Stimulated activated memory B cell treated with anti-CD40 and anti-IgM and Interleukin-4, amounts not matched to agents 10 μg/mL and 1 μg/mL and 100 μg/mL, for 72 hours (primary cell): ENCODE results near the gene DNM1L.

Experiments
- ATAC-seq: fragments of 150-1000 bp; cut with Tn5 transposase; 2 replicates; pipeline ENCODE4 v1.10.0; 2021
- H3K27ac Mint-ChIP-seq: one replicate; pipeline ENCODE4 v1.8.0; 2022; ENCODE audit warnings: mild to moderate bottlenecking, mixed read lengths
- H3K27me3 Mint-ChIP-seq: one replicate; pipeline ENCODE4 v1.8.0; 2022; ENCODE audit warnings: mixed read lengths
- H3K36me3 Mint-ChIP-seq: one replicate; pipeline ENCODE4 v1.8.0; 2022; ENCODE audit warnings: mixed read lengths
- H3K4me1 Mint-ChIP-seq: one replicate; pipeline ENCODE4 v1.8.0; 2022; ENCODE audit warnings: mixed read lengths
- H3K4me3 Mint-ChIP-seq: one replicate; pipeline ENCODE4 v1.8.0; 2022; ENCODE audit warnings: mild to moderate bottlenecking, moderate library complexity, mixed read lengths
- H3K9me3 Mint-ChIP-seq: one replicate; pipeline ENCODE4 v1.8.0; 2022; ENCODE audit warnings: mixed read lengths

Gene DNM1L

GRCh38 chr12:32765906-32766305, 86.8 kb downstream of the DNM1L start:
- no peak for ATAC-seq
- no peak overlapping the region for H3K4me3 Mint-ChIP-seq
- no peak overlapping the region for H3K27ac Mint-ChIP-seq
- H3K4me1 Mint-ChIP-seq, result peaks cover 13% of the 10 kb centered on the region
- H3K9me3 Mint-ChIP-seq, result no peaks in the 10 kb centered on the region
- H3K27me3 Mint-ChIP-seq, result peaks cover 11% of the 10 kb centered on the region
- no peaks in the 10 kb centered on the region for H3K36me3 Mint-ChIP-seq

- no peak overlapping the region for H3K4me3 Mint-ChIP-seq
- no peak for ATAC-seq
These were observed 89.4 kb downstream of the DNM1L start for GRCh38 chr12:32768518-32768917.

GRCh38 chr12:32770141-32770540, 91.0 kb downstream of the DNM1L start:
- no peak for ATAC-seq
- Mint-ChIP-seq H3K36me3 (no peaks in the 10 kb centered on the region), H3K4me1 (no peaks in the 10 kb centered on the region)

More at GRCh38 chr12:32768518-32768917, 89.4 kb downstream of the DNM1L start:
- no peaks in the 10 kb centered on the region for H3K9me3 Mint-ChIP-seq
- no peak overlapping the region for H3K27ac Mint-ChIP-seq
- no peaks in the 10 kb centered on the region for H3K4me1 Mint-ChIP-seq
- peaks cover 25% of the 10 kb centered on the region for H3K27me3 Mint-ChIP-seq
- no peaks in the 10 kb centered on the region for H3K36me3 Mint-ChIP-seq

GRCh38 chr12:32773691-32774090, 94.6 kb downstream of the DNM1L start:
- peaks cover 57% of the 10 kb centered on the region for H3K27me3 Mint-ChIP-seq
- no peaks in the 10 kb centered on the region for H3K36me3 Mint-ChIP-seq
- no peak for ATAC-seq
- H3K4me3 Mint-ChIP-seq, result no peak overlapping the region
- no peak overlapping the region for H3K27ac Mint-ChIP-seq
- H3K9me3 Mint-ChIP-seq, result no peaks in the 10 kb centered on the region
- H3K4me1 Mint-ChIP-seq, result no peaks in the 10 kb centered on the region

More at GRCh38 chr12:32770141-32770540, 91.0 kb downstream of the DNM1L start:
- Mint-ChIP-seq H3K27ac (no peak overlapping the region), H3K27me3 (peaks cover 32% of the 10 kb centered on the region), H3K4me3 (no peak overlapping the region), H3K9me3 (no peaks in the 10 kb centered on the region)

GRCh38 chr12:32776258-32776657, 97.2 kb downstream of the DNM1L start:
- no peaks in the 10 kb centered on the region for H3K36me3 Mint-ChIP-seq
- H3K4me1 Mint-ChIP-seq, result no peaks in the 10 kb centered on the region
- no peaks in the 10 kb centered on the region for H3K9me3 Mint-ChIP-seq
- H3K4me3 Mint-ChIP-seq, result no peak overlapping the region
- ATAC-seq, result no peak
- peaks cover 58% of the 10 kb centered on the region for H3K27me3 Mint-ChIP-seq
- no peak overlapping the region for H3K27ac Mint-ChIP-seq

GRCh38 chr12:32777159-32777558, 98.1 kb downstream of the DNM1L start:
- Mint-ChIP-seq H3K36me3 (no peaks in the 10 kb centered on the region), H3K4me3 (no peak overlapping the region), H3K4me1 (no peaks in the 10 kb centered on the region), H3K27ac (no peak overlapping the region), H3K9me3 (no peaks in the 10 kb centered on the region), H3K27me3 (peaks cover 49% of the 10 kb centered on the region)
- ATAC-seq, result peak; percentile 63

GRCh38 chr12:32777691-32778175, 98.6 kb downstream of the DNM1L start:
- ATAC-seq, result no peak
- H3K9me3 Mint-ChIP-seq, result no peaks in the 10 kb centered on the region
- H3K27ac Mint-ChIP-seq, result no peak overlapping the region
- no peaks in the 10 kb centered on the region for H3K36me3 Mint-ChIP-seq
- H3K27me3 Mint-ChIP-seq, result peaks cover 49% of the 10 kb centered on the region
- H3K4me1 Mint-ChIP-seq, result no peaks in the 10 kb centered on the region
- no peak overlapping the region for H3K4me3 Mint-ChIP-seq

GRCh38 chr12:32780071-32780470, 101.0 kb downstream of the DNM1L start:
- no peak overlapping the region for H3K27ac Mint-ChIP-seq
- no peaks in the 10 kb centered on the region for H3K9me3 Mint-ChIP-seq
- H3K36me3 Mint-ChIP-seq, result no peaks in the 10 kb centered on the region
- H3K4me3 Mint-ChIP-seq, result no peak overlapping the region
- H3K4me1 Mint-ChIP-seq, result no peaks in the 10 kb centered on the region
- peaks cover 52% of the 10 kb centered on the region for H3K27me3 Mint-ChIP-seq
- no peak for ATAC-seq

GRCh38 chr12:32783029-32783428, 103.9 kb downstream of the DNM1L start:
- Mint-ChIP-seq H3K4me3 (no peak overlapping the region), H3K27ac (no peak overlapping the region), H3K9me3 (no peaks in the 10 kb centered on the region), H3K27me3 (peaks cover 41% of the 10 kb centered on the region), H3K36me3 (no peaks in the 10 kb centered on the region), H3K4me1 (no peaks in the 10 kb centered on the region)
- no peak for ATAC-seq

- H3K4me3 Mint-ChIP-seq, result no peak overlapping the region
- ATAC-seq, result no peak
- H3K36me3 Mint-ChIP-seq, result no peaks in the 10 kb centered on the region
- H3K9me3 Mint-ChIP-seq, result no peaks in the 10 kb centered on the region
- peaks cover 23% of the 10 kb centered on the region for H3K27me3 Mint-ChIP-seq
- H3K4me1 Mint-ChIP-seq, result no peaks in the 10 kb centered on the region
- H3K27ac Mint-ChIP-seq, result no peak overlapping the region
These were observed 106.5 kb downstream of the DNM1L start for GRCh38 chr12:32785557-32785956.

GRCh38 chr12:32788405-32788804, 109.3 kb downstream of the DNM1L start:
- no peaks in the 10 kb centered on the region for H3K9me3 Mint-ChIP-seq
- H3K27ac Mint-ChIP-seq, result no peak overlapping the region

GRCh38 chr12:32789446-32789845, 110.3 kb downstream of the DNM1L start:
- H3K27me3 Mint-ChIP-seq, result peaks cover 13% of the 10 kb centered on the region
- no peak for ATAC-seq
- no peaks in the 10 kb centered on the region for H3K36me3 Mint-ChIP-seq
- H3K4me1 Mint-ChIP-seq, result no peaks in the 10 kb centered on the region
- H3K27ac Mint-ChIP-seq, result no peak overlapping the region
- H3K9me3 Mint-ChIP-seq, result no peaks in the 10 kb centered on the region
- H3K4me3 Mint-ChIP-seq, result no peak overlapping the region

More at GRCh38 chr12:32788405-32788804, 109.3 kb downstream of the DNM1L start:
- Mint-ChIP-seq H3K4me1 (no peaks in the 10 kb centered on the region), H3K36me3 (no peaks in the 10 kb centered on the region), H3K27me3 (peaks cover 23% of the 10 kb centered on the region), H3K4me3 (no peak overlapping the region)
- no peak for ATAC-seq

GRCh38 chr12:32789916-32790315, 110.8 kb downstream of the DNM1L start:
- no peaks in the 10 kb centered on the region for H3K9me3 Mint-ChIP-seq

GRCh38 chr12:32794281-32794680, 115.2 kb downstream of the DNM1L start:
- Mint-ChIP-seq H3K36me3 (no peaks in the 10 kb centered on the region), H3K27ac (no peak overlapping the region), H3K9me3 (no peaks in the 10 kb centered on the region), H3K27me3 (peaks cover 6% of the 10 kb centered on the region), H3K4me1 (no peaks in the 10 kb centered on the region), H3K4me3 (no peak overlapping the region)
- no peak for ATAC-seq

More at GRCh38 chr12:32789916-32790315, 110.8 kb downstream of the DNM1L start:
- peaks cover 9% of the 10 kb centered on the region for H3K27me3 Mint-ChIP-seq
- no peak overlapping the region for H3K4me3 Mint-ChIP-seq
- no peaks in the 10 kb centered on the region for H3K36me3 Mint-ChIP-seq
- no peak for ATAC-seq
- no peaks in the 10 kb centered on the region for H3K4me1 Mint-ChIP-seq
- no peak overlapping the region for H3K27ac Mint-ChIP-seq
